ENCODE results near the gene CITED4.
A peak's percentile ranks its signal among the peaks of the same experiment; 100 is the strongest.

Gene CITED4

DNA sequence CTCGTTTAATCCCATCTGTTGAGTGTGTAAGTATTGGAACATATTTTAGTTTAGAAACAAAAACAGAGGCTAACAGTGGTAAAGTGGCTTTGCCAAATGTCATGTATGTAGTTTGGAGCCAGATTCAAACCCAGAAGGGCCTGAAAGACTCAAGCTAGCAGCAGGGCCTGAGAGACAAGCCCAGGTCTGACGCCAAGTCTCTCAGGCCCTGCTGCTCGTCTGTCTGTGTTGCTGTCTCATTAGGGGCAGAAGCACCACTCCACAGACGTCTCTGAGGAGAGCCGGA lies 8.3 kb downstream of the CITED4 start:
- no peak for TF ChIP-seq LEF1 (IDR thresholded peaks at IDR 0.05; ENCODE audit: borderline replicate concordance)
- no peak for TF ChIP-seq FOXA1 (IDR thresholded peaks at IDR 0.05)
- no peak for TF ChIP-seq ZNF384 (IDR thresholded peaks at IDR 0.05)
- no peak for TF ChIP-seq L3MBTL2 (conservative IDR thresholded peaks at IDR 0.05)
- no peak for TF ChIP-seq TARDBP (IDR thresholded peaks at IDR 0.05)
- no peak for TF ChIP-seq SUZ12 (IDR thresholded peaks at IDR 0.05)
- POLR2A ChIA-PET: interaction anchor here (1.0 to 2.0 kb wide), 3 partner anchors 8 to 164 kb away, joined by 3 to 13 read pairs (median 3); partner anchors contain the start of gene CITED4
- no peak for DNase-seq (ENCODE audit: extremely low spot score)
- CTCF ChIA-PET: interaction anchor here (1.4 to 6.5 kb wide), 2 partner anchors 80 to 99 kb away, joined by 12 to 28 read pairs; no protein-coding TSS in a partner anchor

DNA sequence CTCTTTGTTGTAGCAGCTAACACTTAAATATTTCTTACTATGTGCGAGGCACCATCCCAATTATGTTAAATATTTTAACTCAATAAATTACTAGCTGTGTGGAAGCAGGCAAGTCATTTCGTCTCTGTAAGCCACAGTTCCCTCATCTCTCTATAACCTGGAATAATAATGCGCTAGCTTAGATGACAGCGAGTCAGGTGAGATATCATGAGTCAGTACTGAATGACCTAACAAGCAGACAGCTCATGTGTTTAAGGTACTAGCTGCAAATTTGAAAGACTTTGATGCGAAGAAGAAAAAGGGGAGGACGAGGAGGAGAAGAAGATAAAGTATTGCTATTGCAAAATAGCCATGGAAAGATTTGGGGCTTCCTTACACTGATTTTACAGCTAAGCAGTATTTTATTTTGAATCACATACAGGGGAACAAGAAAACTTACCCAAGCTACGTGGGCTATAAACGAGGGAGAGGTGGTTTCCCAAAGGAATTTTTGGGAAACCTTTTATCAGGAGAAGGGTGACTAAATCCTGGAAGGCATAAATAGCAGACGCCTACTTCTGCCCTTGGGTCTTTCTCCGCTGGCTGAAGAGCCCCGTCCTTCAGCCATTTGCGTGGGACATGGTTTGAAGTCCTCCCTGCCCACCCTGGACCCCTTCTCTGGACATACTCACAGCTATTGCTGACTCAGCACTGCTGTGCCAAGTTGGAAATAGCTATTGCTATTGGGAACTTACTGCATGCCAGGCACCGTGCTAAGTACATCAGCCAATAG lies 8.9 kb downstream of the CITED4 start:
- TF ChIP-seq ARNT (IDR thresholded peaks at IDR 0.05) (no peak), ZNF384 (IDR thresholded peaks at IDR 0.05) (no peak), CTBP1 (IDR thresholded peaks at IDR 0.05; ENCODE audit: borderline replicate concordance) (no peak), FOXK2 (IDR thresholded peaks at IDR 0.05) (no peak), HDGF (IDR thresholded peaks at IDR 0.05; ENCODE audit: borderline replicate concordance) (no peak), LEF1 (IDR thresholded peaks at IDR 0.05; ENCODE audit: borderline replicate concordance) (no peak)
- TF ChIP-seq, protein P1, sequence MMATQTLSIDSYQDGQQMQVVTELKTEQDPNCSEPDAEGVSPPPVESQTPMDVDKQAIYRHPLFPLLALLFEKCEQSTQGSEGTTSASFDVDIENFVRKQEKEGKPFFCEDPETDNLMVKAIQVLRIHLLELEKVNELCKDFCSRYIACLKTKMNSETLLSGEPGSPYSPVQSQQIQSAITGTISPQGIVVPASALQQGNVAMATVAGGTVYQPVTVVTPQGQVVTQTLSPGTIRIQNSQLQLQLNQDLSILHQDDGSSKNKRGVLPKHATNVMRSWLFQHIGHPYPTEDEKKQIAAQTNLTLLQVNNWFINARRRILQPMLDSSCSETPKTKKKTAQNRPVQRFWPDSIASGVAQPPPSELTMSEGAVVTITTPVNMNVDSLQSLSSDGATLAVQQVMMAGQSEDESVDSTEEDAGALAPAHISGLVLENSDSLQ (IDR thresholded peaks at IDR 0.05): no peak
- ChIA-PET POLR2A (interaction anchor here (1.0 to 2.0 kb wide), 4 partner anchors 8 to 163 kb away, joined by 3 to 13 read pairs (median 3); partner anchors contain the start of genes CITED4 and CTPS1), CTCF (interaction anchor here (1.4 to 6.5 kb wide), 2 partner anchors 79 to 100 kb away, joined by 12 to 28 read pairs; no protein-coding TSS in a partner anchor)
- DNase-seq (ENCODE audit: extremely low spot score): no peak

DNA sequence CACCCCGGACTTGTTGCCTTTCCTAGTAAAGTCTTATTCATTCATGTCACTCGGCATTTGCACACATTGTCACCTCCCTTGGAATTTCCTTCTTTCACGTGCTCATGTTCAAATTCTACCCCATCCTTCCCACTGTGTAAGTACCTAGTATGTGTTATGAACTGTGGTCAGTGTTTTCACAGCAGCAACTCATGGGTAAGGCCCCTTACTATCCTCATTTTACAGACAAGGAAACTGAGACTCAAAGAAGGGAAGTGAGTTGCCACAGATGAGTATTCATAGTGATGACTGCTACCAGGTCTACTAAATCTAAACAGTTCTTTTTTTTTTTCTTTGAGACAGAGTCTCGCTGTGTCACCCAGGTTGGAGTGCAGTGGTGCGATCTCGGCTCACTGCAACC lies 10.5 kb downstream of the CITED4 start:
- POLR2A ChIA-PET: no interaction called here
- CTCF ChIA-PET: interaction anchor here (0.6 to 6.5 kb wide), 4 partner anchors 8 to 99 kb away, joined by 3 to 58 read pairs (median 16); partner anchors contain the start of gene CITED4
- no peak for DNase-seq (ENCODE audit: extremely low spot score)
- TF ChIP-seq ELF4 (IDR thresholded peaks at IDR 0.05) (no peak), L3MBTL2 (conservative IDR thresholded peaks at IDR 0.05) (no peak), ARNT (IDR thresholded peaks at IDR 0.05) (no peak), CTBP1 (IDR thresholded peaks at IDR 0.05; ENCODE audit: borderline replicate concordance) (no peak)

DNA sequence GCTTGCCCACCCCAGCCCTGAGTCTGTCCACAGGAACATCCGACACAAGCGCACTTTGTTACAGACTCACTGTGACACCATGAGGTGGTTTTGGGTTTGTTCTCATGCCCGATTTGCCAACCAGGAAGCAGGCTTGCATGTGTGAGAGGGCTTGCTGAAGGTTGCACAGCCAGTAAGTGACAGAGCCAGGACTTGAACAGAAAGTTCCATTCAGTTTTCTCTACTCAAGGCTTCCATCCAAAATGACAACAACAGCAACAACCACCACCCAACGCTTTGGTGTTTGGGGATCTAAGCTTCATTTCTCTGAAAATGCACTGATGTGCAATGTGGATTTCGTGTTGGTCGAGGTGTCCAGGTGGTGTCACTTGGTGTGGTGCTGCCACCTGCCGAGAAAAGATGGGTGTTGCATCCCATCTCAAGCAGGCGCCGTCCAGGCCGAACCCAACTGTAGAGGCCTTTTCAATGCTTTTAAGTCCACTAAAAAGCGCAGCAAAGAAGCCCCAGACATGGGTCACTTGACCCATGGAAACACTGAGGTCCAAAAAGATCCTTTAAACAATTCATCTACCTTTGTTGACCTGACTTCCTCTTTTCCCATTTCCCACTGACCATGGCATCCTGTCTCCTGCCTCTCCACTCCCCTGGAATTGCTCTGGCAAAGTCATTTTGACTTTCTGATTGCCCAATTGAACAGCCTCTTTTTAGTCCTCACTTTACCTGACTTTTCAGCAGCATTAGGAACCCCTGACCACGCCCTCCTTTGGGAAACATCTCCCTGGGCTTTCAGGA lies 12.2 kb downstream of the CITED4 start:
- CTCF ChIA-PET: interaction anchor here (0.6 to 6.5 kb wide), 12 partner anchors 9 to 188 kb away, joined by 3 to 58 read pairs (median 4); partner anchors contain the start of gene CITED4
- POLR2A ChIA-PET: interaction anchor here (1.2 kb wide), 1 partner anchor 12 kb away, joined by 5 read pairs; the partner anchor contains the start of gene CITED4
- peak; percentile 79 for DNase-seq (ENCODE audit: extremely low spot score)
- TF ChIP-seq SUZ12 (IDR thresholded peaks at IDR 0.05) (no peak), FOXA1 (IDR thresholded peaks at IDR 0.05) (no peak), NFRKB (IDR thresholded peaks at IDR 0.05) (no peak), LEF1 (IDR thresholded peaks at IDR 0.05; ENCODE audit: borderline replicate concordance) (no peak), FOXM1 (IDR thresholded peaks at IDR 0.05; ENCODE audit: borderline replicate concordance) (no peak), ZNF384 (IDR thresholded peaks at IDR 0.05) (no peak), FOXK2 (IDR thresholded peaks at IDR 0.05) (no peak), HDGF (IDR thresholded peaks at IDR 0.05; ENCODE audit: borderline replicate concordance) (no peak), CTBP1 (IDR thresholded peaks at IDR 0.05; ENCODE audit: borderline replicate concordance) (no peak), ELF4 (IDR thresholded peaks at IDR 0.05) (no peak), ARNT (IDR thresholded peaks at IDR 0.05) (no peak), L3MBTL2 (conservative IDR thresholded peaks at IDR 0.05) (no peak), BHLHE40 (IDR thresholded peaks at IDR 0.05; ENCODE audit: borderline replicate concordance) (no peak), SP1 (IDR thresholded peaks at IDR 0.05) (no peak), TARDBP (IDR thresholded peaks at IDR 0.05) (no peak)
- TF ChIP-seq, protein P1 (IDR thresholded peaks at IDR 0.05): no peak

DNA sequence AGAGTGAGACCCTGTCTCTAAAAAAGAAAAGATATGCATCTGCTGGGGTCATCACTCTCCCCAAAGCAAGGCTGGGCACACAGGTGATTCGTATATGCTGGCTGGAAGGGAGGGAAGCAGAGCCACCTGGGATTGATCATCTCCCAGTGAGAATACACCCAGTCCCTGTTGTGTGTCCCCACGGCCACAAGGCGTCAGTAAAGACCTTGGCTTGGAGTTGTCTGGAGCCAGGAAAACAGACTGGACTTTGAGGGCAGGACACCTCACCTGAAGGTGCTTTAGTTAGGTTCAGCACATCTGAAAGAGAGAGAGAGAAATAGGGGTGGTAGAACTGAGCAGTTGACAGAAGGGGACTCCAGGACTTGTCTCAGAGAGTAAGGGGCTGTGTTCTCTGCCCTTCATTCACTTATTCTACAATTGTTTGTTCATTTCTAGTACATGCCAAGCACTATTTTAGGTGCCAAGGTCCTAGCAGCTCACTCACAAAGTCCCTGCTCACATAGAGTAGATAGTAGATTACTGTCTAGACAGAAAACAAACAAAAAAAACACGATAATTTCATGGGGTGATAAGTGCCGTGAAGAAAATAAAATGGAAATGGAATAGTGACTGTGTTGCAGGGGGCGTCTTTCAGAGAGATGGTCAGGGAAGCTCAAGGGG lies 13.5 kb downstream of the CITED4 start:
- ChIA-PET POLR2A (no interaction called here), CTCF (interaction anchor here (0.6 to 6.5 kb wide), 9 partner anchors 41 to 705 kb away, joined by 3 to 58 read pairs (median 4); no protein-coding TSS in a partner anchor)
- peak; percentile 74 for DNase-seq (ENCODE audit: extremely low spot score)
- TF ChIP-seq L3MBTL2 (conservative IDR thresholded peaks at IDR 0.05) (no peak), TARDBP (IDR thresholded peaks at IDR 0.05) (no peak), LEF1 (IDR thresholded peaks at IDR 0.05; ENCODE audit: borderline replicate concordance) (no peak), NFRKB (IDR thresholded peaks at IDR 0.05) (no peak), CTBP1 (IDR thresholded peaks at IDR 0.05; ENCODE audit: borderline replicate concordance) (no peak), FOXM1 (IDR thresholded peaks at IDR 0.05; ENCODE audit: borderline replicate concordance) (no peak), SP1 (IDR thresholded peaks at IDR 0.05) (no peak), ZNF384 (IDR thresholded peaks at IDR 0.05) (no peak)
- TF ChIP-seq, protein P1 (IDR thresholded peaks at IDR 0.05): no peak

All from HEK293T (cell line).